ENCODE measurements around the gene KIF3B. TPM values are rescaled to one million over a fixed set of nuclear protein-coding genes. Genes with fewer than 3 reads are reported as not detected.

KIF3B gene
- polyA plus RNA-seq, 4 donors: 16.2 to 62.0 (median 26.5) TPM

- H3K27me3 ChIP-seq (ENCODE audit: control insufficient read depth in 3 of 3, insufficient read depth in 3 of 3, low read length in 3 of 3): no peaks in the 10 kb centered on the region
- 6 to 21% (median 9%) methylated on average over 5 of the region's 5 CpGs for WGBS, 3 donors
- H3K36me3 ChIP-seq (ENCODE audit: control insufficient read depth in 3 of 3, insufficient read depth in 2 of 3, low read depth in 1 of 3, low read length in 3 of 3): peaks cover 0 to 9% (median 0%) of the 10 kb centered on the region in 3 donors
- peak overlapping the region in 1 of 3 donors; percentile 7 for H3K27ac ChIP-seq (ENCODE audit: low read depth in 1 of 3, low read length in 2 of 3)
- H3K9me3 ChIP-seq (ENCODE audit: control insufficient read depth in 2 of 2, insufficient read depth in 1 of 2, low read depth in 1 of 2, low read length in 1 of 2): no peaks in the 10 kb centered on the region
- DNase-seq (no peak), FAIRE-seq (no peak)
- peaks cover 8 to 17% (median 12%) of the 10 kb centered on the region in 3 donors for H3K4me1 ChIP-seq (ENCODE audit: control insufficient read depth in 3 of 3, insufficient read depth in 2 of 3, low read depth in 1 of 3, low read length in 2 of 3)
- H3K4me3 ChIP-seq (ENCODE audit: low read depth in 1 of 3, low read length in 3 of 3): peak overlapping the region in 2 of 3 donors; percentile 78 to 84
Measured at GRCh38 chr20:32360333-32360634, 82.8 kb downstream of the KIF3B start.

- Histone ChIP-seq H3K27ac (ENCODE audit: low read depth in 1 of 3, low read length in 2 of 3) (no peak overlapping the region), H3K4me1 (ENCODE audit: control insufficient read depth in 3 of 3, insufficient read depth in 2 of 3, low read depth in 1 of 3, low read length in 2 of 3) (peaks cover 9 to 11% (median 11%) of the 10 kb centered on the region in 3 donors), H3K9me3 (ENCODE audit: control insufficient read depth in 2 of 2, insufficient read depth in 1 of 2, low read depth in 1 of 2, low read length in 1 of 2) (no peaks in the 10 kb centered on the region), H3K4me3 (ENCODE audit: low read depth in 1 of 3, low read length in 3 of 3) (no peak overlapping the region), H3K36me3 (ENCODE audit: control insufficient read depth in 3 of 3, insufficient read depth in 2 of 3, low read depth in 1 of 3, low read length in 3 of 3) (peaks cover 0 to 12% (median 0%) of the 10 kb centered on the region in 3 donors), H3K27me3 (ENCODE audit: control insufficient read depth in 3 of 3, insufficient read depth in 3 of 3, low read length in 3 of 3) (no peaks in the 10 kb centered on the region)
- WGBS, 3 donors: 14 to 20% (median 19%) methylated on average over 4 of the region's 4 CpGs
- FAIRE-seq (no peak), DNase-seq (no peak)
Measured at GRCh38 chr20:32362901-32363364, 85.5 kb downstream of the KIF3B start.

GRCh38 chr20:32363492-32363891 is 86.0 kb downstream of the KIF3B start:
- peaks cover 0 to 12% (median 2%) of the 10 kb centered on the region in 3 donors for H3K36me3 ChIP-seq (ENCODE audit: control insufficient read depth in 3 of 3, insufficient read depth in 2 of 3, low read depth in 1 of 3, low read length in 3 of 3)
- H3K4me1 ChIP-seq (ENCODE audit: control insufficient read depth in 3 of 3, insufficient read depth in 2 of 3, low read depth in 1 of 3, low read length in 2 of 3): peaks cover 9 to 12% (median 11%) of the 10 kb centered on the region in 3 donors
- no peaks in the 10 kb centered on the region for H3K9me3 ChIP-seq (ENCODE audit: control insufficient read depth in 2 of 2, insufficient read depth in 1 of 2, low read depth in 1 of 2, low read length in 1 of 2)
- H3K4me3 ChIP-seq (ENCODE audit: low read depth in 1 of 3, low read length in 3 of 3): no peak overlapping the region
- no peaks in the 10 kb centered on the region for H3K27me3 ChIP-seq (ENCODE audit: control insufficient read depth in 3 of 3, insufficient read depth in 3 of 3, low read length in 3 of 3)
- no peak overlapping the region for H3K27ac ChIP-seq (ENCODE audit: low read depth in 1 of 3, low read length in 2 of 3)
- WGBS, 3 donors: 38 to 53% (median 43%) methylated on average over 2 of the region's 2 CpGs
- no peak for FAIRE-seq
- DNase-seq: no peak

- Histone ChIP-seq H3K4me1 (ENCODE audit: control insufficient read depth in 3 of 3, insufficient read depth in 2 of 3, low read depth in 1 of 3, low read length in 2 of 3) (peaks cover 9 to 16% (median 11%) of the 10 kb centered on the region in 3 donors), H3K36me3 (ENCODE audit: control insufficient read depth in 3 of 3, insufficient read depth in 2 of 3, low read depth in 1 of 3, low read length in 3 of 3) (peaks cover 1 to 19% (median 2%) of the 10 kb centered on the region in 3 donors), H3K27ac (ENCODE audit: low read depth in 1 of 3, low read length in 2 of 3) (no peak overlapping the region), H3K9me3 (ENCODE audit: control insufficient read depth in 2 of 2, insufficient read depth in 1 of 2, low read depth in 1 of 2, low read length in 1 of 2) (no peaks in the 10 kb centered on the region), H3K27me3 (ENCODE audit: control insufficient read depth in 3 of 3, insufficient read depth in 3 of 3, low read length in 3 of 3) (no peaks in the 10 kb centered on the region), H3K4me3 (ENCODE audit: low read depth in 1 of 3, low read length in 3 of 3) (no peak overlapping the region)
- DNase-seq (no peak), FAIRE-seq (no peak)
- WGBS, 3 donors: 75 to 78% (median 77%) methylated on average over 7 of the region's 7 CpGs
Measured at GRCh38 chr20:32364554-32365208, 87.2 kb downstream of the KIF3B start.

- Histone ChIP-seq H3K27ac (ENCODE audit: low read depth in 1 of 3, low read length in 2 of 3) (peak overlapping the region in 1 of 3 donors; percentile 21), H3K4me1 (ENCODE audit: control insufficient read depth in 3 of 3, insufficient read depth in 2 of 3, low read depth in 1 of 3, low read length in 2 of 3) (peaks cover 6 to 12% (median 9%) of the 10 kb centered on the region in 3 donors), H3K36me3 (ENCODE audit: control insufficient read depth in 3 of 3, insufficient read depth in 2 of 3, low read depth in 1 of 3, low read length in 3 of 3) (peaks cover 2 to 21% (median 2%) of the 10 kb centered on the region in 3 donors), H3K9me3 (ENCODE audit: control insufficient read depth in 2 of 2, insufficient read depth in 1 of 2, low read depth in 1 of 2, low read length in 1 of 2) (no peaks in the 10 kb centered on the region), H3K27me3 (ENCODE audit: control insufficient read depth in 3 of 3, insufficient read depth in 3 of 3, low read length in 3 of 3) (no peaks in the 10 kb centered on the region), H3K4me3 (ENCODE audit: low read depth in 1 of 3, low read length in 3 of 3) (no peak overlapping the region)
- no peak for FAIRE-seq
- DNase-seq: no peak
- 65 to 68% (median 67%) methylated on average over 5 of the region's 5 CpGs for WGBS, 3 donors
Measured at GRCh38 chr20:32365564-32365963, 88.1 kb downstream of the KIF3B start.

- 76 to 92% (median 77%) methylated on average over 2 of the region's 2 CpGs for WGBS, 3 donors
- peaks cover 2 to 22% (median 2%) of the 10 kb centered on the region in 3 donors for H3K36me3 ChIP-seq (ENCODE audit: control insufficient read depth in 3 of 3, insufficient read depth in 2 of 3, low read depth in 1 of 3, low read length in 3 of 3)
- H3K4me3 ChIP-seq (ENCODE audit: low read depth in 1 of 3, low read length in 3 of 3): no peak overlapping the region
- H3K27me3 ChIP-seq (ENCODE audit: control insufficient read depth in 3 of 3, insufficient read depth in 3 of 3, low read length in 3 of 3): no peaks in the 10 kb centered on the region
- no peak overlapping the region for H3K27ac ChIP-seq (ENCODE audit: low read depth in 1 of 3, low read length in 2 of 3)
- DNase-seq (no peak), FAIRE-seq (no peak)
- peaks cover 3 to 12% (median 6%) of the 10 kb centered on the region in 3 donors for H3K4me1 ChIP-seq (ENCODE audit: control insufficient read depth in 3 of 3, insufficient read depth in 2 of 3, low read depth in 1 of 3, low read length in 2 of 3)
- H3K9me3 ChIP-seq (ENCODE audit: control insufficient read depth in 2 of 2, insufficient read depth in 1 of 2, low read depth in 1 of 2, low read length in 1 of 2): no peaks in the 10 kb centered on the region
Measured at GRCh38 chr20:32366380-32366779, 88.9 kb downstream of the KIF3B start.

- no peak for FAIRE-seq
- Histone ChIP-seq H3K4me1 (ENCODE audit: control insufficient read depth in 3 of 3, insufficient read depth in 2 of 3, low read depth in 1 of 3, low read length in 2 of 3) (peaks cover 3 to 12% (median 4%) of the 10 kb centered on the region in 3 donors), H3K36me3 (ENCODE audit: control insufficient read depth in 3 of 3, insufficient read depth in 2 of 3, low read depth in 1 of 3, low read length in 3 of 3) (peaks cover 2 to 34% (median 3%) of the 10 kb centered on the region in 3 donors), H3K27ac (ENCODE audit: low read depth in 1 of 3, low read length in 2 of 3) (no peak overlapping the region), H3K9me3 (ENCODE audit: control insufficient read depth in 2 of 2, insufficient read depth in 1 of 2, low read depth in 1 of 2, low read length in 1 of 2) (no peaks in the 10 kb centered on the region), H3K27me3 (ENCODE audit: control insufficient read depth in 3 of 3, insufficient read depth in 3 of 3, low read length in 3 of 3) (no peaks in the 10 kb centered on the region), H3K4me3 (ENCODE audit: low read depth in 1 of 3, low read length in 3 of 3) (no peak overlapping the region)
- DNase-seq: no peak
Measured at GRCh38 chr20:32368323-32368722, 90.9 kb downstream of the KIF3B start.

- DNase-seq: peak in 1 of 2 donors; percentile 31
- H3K27me3 ChIP-seq (ENCODE audit: control insufficient read depth in 3 of 3, insufficient read depth in 3 of 3, low read length in 3 of 3): no peaks in the 10 kb centered on the region
- FAIRE-seq: no peak
- peak overlapping the region in 2 of 3 donors; percentile 10 to 31 for H3K27ac ChIP-seq (ENCODE audit: low read depth in 1 of 3, low read length in 2 of 3)
- no peaks in the 10 kb centered on the region for H3K9me3 ChIP-seq (ENCODE audit: control insufficient read depth in 2 of 2, insufficient read depth in 1 of 2, low read depth in 1 of 2, low read length in 1 of 2)
- WGBS, 3 donors: 76 to 90% (median 80%) methylated on average over 6 of the region's 6 CpGs
- H3K4me3 ChIP-seq (ENCODE audit: low read depth in 1 of 3, low read length in 3 of 3): no peak overlapping the region
- H3K36me3 ChIP-seq (ENCODE audit: control insufficient read depth in 3 of 3, insufficient read depth in 2 of 3, low read depth in 1 of 3, low read length in 3 of 3): peaks cover 2 to 39% (median 4%) of the 10 kb centered on the region in 3 donors
- H3K4me1 ChIP-seq (ENCODE audit: control insufficient read depth in 3 of 3, insufficient read depth in 2 of 3, low read depth in 1 of 3, low read length in 2 of 3): peaks cover 0 to 8% (median 3%) of the 10 kb centered on the region in 3 donors
Measured at GRCh38 chr20:32368925-32369324, 91.5 kb downstream of the KIF3B start.

Measured in small intestine (tissue), 7 donors.